HepG2 (cell line): ENCODE results near the gene TOPORS. TPM values are rescaled to one million over a fixed set of nuclear protein-coding genes. Genes with fewer than 3 reads are reported as not detected.

Experiments used
- ATF7-NPFF ChIP-seq: sonication (generic); formaldehyde crosslinking; IDR thresholded peaks from 2 replicates; pipeline ENCODE4 v1.8.1; 2023; ENCODE audit warnings: mild to moderate bottlenecking, low read depth, missing genetic modification reagents, moderate library complexity
- ELF3 ChIP-seq: IDR thresholded peaks from 2 replicates; pipeline ENCODE4 v1.6.1; 2016; ENCODE audit warnings: missing genetic modification reagents, missing compliant biosample characterization
- ETS1 ChIP-seq: sonication (generic); formaldehyde crosslinking; IDR thresholded peaks from 2 replicates; pipeline ENCODE4 v1.4.0; 2020; ENCODE audit warnings: missing genetic modification reagents
- HIC2 ChIP-seq: sonication (generic); formaldehyde crosslinking; IDR thresholded peaks from 2 replicates; pipeline ENCODE4 v1.9.0; 2022; ENCODE audit warnings: low read depth, missing genetic modification reagents
- HOXA7 ChIP-seq: sonication (generic); formaldehyde crosslinking; IDR thresholded peaks from 2 replicates; pipeline ENCODE4 v1.8.1; 2022; ENCODE audit warnings: mild to moderate bottlenecking, missing genetic modification reagents, moderate library complexity
- JUND ChIP-seq: sonication (generic); formaldehyde crosslinking; IDR thresholded peaks from 2 replicates; pipeline ENCODE4 v1.8.0; 2022; ENCODE audit warnings: mild to moderate bottlenecking, missing genetic modification reagents
- MAFG ChIP-seq: sonication (generic); formaldehyde crosslinking; IDR thresholded peaks from 2 replicates; pipeline ENCODE4 v1.5.1; 2020; ENCODE audit warnings: mild to moderate bottlenecking, missing genetic modification reagents
- MIER2 ChIP-seq: IDR thresholded peaks from 2 replicates; pipeline ENCODE4 v1.6.1; 2016; ENCODE audit warnings: missing biosample characterization, missing genetic modification reagents
- POLR2A ChIP-seq, 2 experiments: IDR thresholded peaks; 2 replicates each; pipeline ENCODE4 v1.6.1; 2011; ENCODE audit warnings: low read depth in 2 of 2, low read length in 2 of 2, mild to moderate bottlenecking in 1 of 2, moderate library complexity in 1 of 2; ENCODE audit not compliant: insufficient read depth in 1 of 2
- SATB2 ChIP-seq: sonication (generic); formaldehyde crosslinking; IDR thresholded peaks from 2 replicates; pipeline ENCODE4 v1.5.0; 2020; ENCODE audit warnings: missing genetic modification reagents
- SMYD3 ChIP-seq: sonication (generic); formaldehyde crosslinking; IDR thresholded peaks from 2 replicates; pipeline ENCODE4 v1.8.1; 2023; ENCODE audit warnings: mild to moderate bottlenecking, missing genetic modification reagents
- SRY ChIP-seq: sonication (generic); formaldehyde crosslinking; IDR thresholded peaks from 2 replicates; pipeline ENCODE4 v1.8.0; 2022; ENCODE audit warnings: mild to moderate bottlenecking, missing genetic modification reagents
- THRA ChIP-seq: sonication (generic); formaldehyde crosslinking; IDR thresholded peaks from 2 replicates; pipeline ENCODE4 v1.4.0; 2020; ENCODE audit warnings: missing genetic modification reagents, borderline replicate concordance
- UBTF ChIP-seq: sonication (generic); formaldehyde crosslinking; IDR thresholded peaks from 2 replicates; pipeline ENCODE4 v1.4.0; 2020; ENCODE audit warnings: mild to moderate bottlenecking, missing genetic modification reagents
- ZBTB34 ChIP-seq: sonication (generic); formaldehyde crosslinking; IDR thresholded peaks from 2 replicates; pipeline ENCODE4 v1.8.0; 2022; ENCODE audit warnings: mild to moderate bottlenecking, missing genetic modification reagents
- ZKSCAN5 ChIP-seq: sonication (generic); formaldehyde crosslinking; IDR thresholded peaks from 2 replicates; pipeline ENCODE4 v1.5.1; 2020; ENCODE audit warnings: mild to moderate bottlenecking, missing genetic modification reagents
- ZMYM3 ChIP-seq: sonication (generic); formaldehyde crosslinking; IDR thresholded peaks from 2 replicates; pipeline ENCODE4 v1.5.1; 2020; ENCODE audit warnings: mild to moderate bottlenecking, missing genetic modification reagents
- ZNF430 ChIP-seq: sonication (generic); formaldehyde crosslinking; IDR thresholded peaks from 2 replicates; pipeline ENCODE4 v1.9.0; 2021; ENCODE audit warnings: mild to moderate bottlenecking, missing genetic modification reagents
- ZNF431 ChIP-seq: sonication (generic); formaldehyde crosslinking; IDR thresholded peaks from 2 replicates; pipeline ENCODE4 v1.9.0; 2022; ENCODE audit warnings: missing genetic modification reagents, low read depth, mild to moderate bottlenecking, borderline replicate concordance
- ZNF629 ChIP-seq: sonication (generic); formaldehyde crosslinking; conservative IDR thresholded peaks from 2 replicates; pipeline ENCODE4 v1.5.0; 2020; ENCODE audit warnings: missing genetic modification reagents
- ZNF782 ChIP-seq: sonication (generic); formaldehyde crosslinking; IDR thresholded peaks from 2 replicates; pipeline ENCODE4 v1.4.0; 2020; ENCODE audit warnings: missing genetic modification reagents, mild to moderate bottlenecking, borderline replicate concordance
- ZNF839 ChIP-seq: sonication (generic); formaldehyde crosslinking; IDR thresholded peaks from 2 replicates; pipeline ENCODE4 v1.4.0; 2020; ENCODE audit warnings: missing genetic modification reagents, mild to moderate bottlenecking, borderline replicate concordance
- polyA plus RNA-seq, 8 experiments: library from polyadenylated mRNA; depleted of rRNA in 3 of 8; stranded (reverse) in 7 of 8; unstranded in 1 of 8; fragments of >200 nt; fragmentation: Illumina TruSeq in 4 of 8; extraction: Trizol in 4 of 8; gene quantifications; 2 replicates each; pipeline versions ENCODE4 v1.2.1 to v1.2.3, GENCODE V29; 2011 to 2016; ENCODE audit warnings: low read depth in 4 of 8, missing spikeins in 1 of 8, mixed read lengths in 1 of 8; ENCODE audit not compliant: insufficient read depth in 1 of 8
- total RNA-seq, 5 experiments: library from RNA; depleted of rRNA; stranded (reverse); fragments of >200 nt; fragmentation: Illumina TruSeq; extraction: Trizol; gene quantifications; 2 replicates each; pipeline ENCODE4 v1.2.3, GENCODE V29; 2016; ENCODE audit warnings: low read depth in 1 of 5

Gene TOPORS
- total and polyA plus RNA-seq, 2 of the 13 experiments (the other 11 are each of a cell fraction or from before 2014, with no cell fraction given), result 6.8 to 19.6 TPM

- TF ChIP-seq UBTF (peak; percentile 78), ZNF430 (CRISPR knock-in tag) (peak; percentile 70; the same call in 1 of the 2 replicates), ETS1 (CRISPR knock-in tag) (no peak), MIER2 (CRISPR knock-in tag) (no peak), MAFG (CRISPR knock-in tag) (no peak), ZKSCAN5 (CRISPR knock-in tag) (no peak), ZMYM3 (CRISPR knock-in tag) (no peak), SMYD3 (CRISPR knock-in tag) (no peak), ZNF431 (CRISPR knock-in tag) (peak; percentile 23; the same call in 1 of the 2 replicates), THRA (CRISPR knock-in tag) (peak; percentile 52), ZNF629 (CRISPR knock-in tag) (no peak), HIC2 (CRISPR knock-in tag) (no peak), SRY (CRISPR knock-in tag) (peak; percentile 96), JUND (CRISPR knock-in tag) (no peak), ELF3 (CRISPR knock-in tag) (peak; percentile 65), ATF7-NPFF (CRISPR knock-in tag) (peak; percentile 64; the same call in 1 of the 2 replicates), ZBTB34 (CRISPR knock-in tag) (no peak), ZNF782 (CRISPR knock-in tag) (0 out of 2 replicates have a peak, but pooled peaks have one; percentile 63), HOXA7 (CRISPR knock-in tag) (no peak), SATB2 (CRISPR knock-in tag) (no peak), ZNF839 (CRISPR knock-in tag) (no peak), POLR2A (IDR thresholded peaks at IDR 0.05; ENCODE audit: insufficient read depth in 1 of 2, low read depth in 2 of 2, low read length in 2 of 2) (peak; percentile 58 to 81)
Observed at GRCh38 chr9:32552172-32552872, at the start of gene TOPORS, which contains the start of gene SMIM27 (continued).
